ENCODE measurements around the gene SCEL.

GRCh38 chr13:77503398-77503797 lies 32.1 kb upstream of the SCEL start:
- TF ChIP-seq CTCF (IDR thresholded peaks at IDR 0.05; ENCODE audit: poor library complexity) (no peak), EZH2 (IDR thresholded peaks at IDR 0.05; ENCODE audit: borderline replicate concordance) (no peak), EZH2phosphoT487 (IDR thresholded peaks at IDR 0.05; ENCODE audit: low read depth, severe bottlenecking, unreplicated experiment) (no peak)

Data from hepatocyte (in vitro differentiated cells).